ENCODE data around the gene KCNK4.

Gene KCNK4

GRCh38 chr11:64347193-64347867 is 56.2 kb downstream of the KCNK4 start:
- no peaks in the 10 kb centered on the region for H3K27me3 ChIP-seq (ENCODE audit: insufficient read depth, poor library complexity, severe bottlenecking)
- DNase-seq (ENCODE audit: low read depth in 1 of 2, low spot score in 1 of 2): peak; percentile 70 to 84
- TF ChIP-seq POLR2AphosphoS5 (IDR thresholded peaks at IDR 0.05; ENCODE audit: low read depth) (no peak), SPI1 (IDR thresholded peaks at IDR 0.05; ENCODE audit: borderline replicate concordance, low read depth) (no peak), CTCF (IDR thresholded peaks at IDR 0.05; ENCODE audit: insufficient read depth, low read length) (no peak), GABPA (IDR thresholded peaks at IDR 0.05; ENCODE audit: low read depth) (no peak), REST (IDR thresholded peaks at IDR 0.05; ENCODE audit: insufficient replicate concordance, low read depth) (no peak)
- peak overlapping the region; percentile 63 for H3K27ac ChIP-seq (replicated peaks)
- H3K4me3 ChIP-seq (replicated peaks; ENCODE audit: insufficient read depth, low read length): no peak overlapping the region

- Histone ChIP-seq H3K4me3 (replicated peaks; ENCODE audit: insufficient read depth, low read length) (no peak overlapping the region), H3K27ac (replicated peaks) (no peak overlapping the region), H3K27me3 (ENCODE audit: insufficient read depth, poor library complexity, severe bottlenecking) (no peaks in the 10 kb centered on the region)
- TF ChIP-seq CTCF (IDR thresholded peaks at IDR 0.05; ENCODE audit: insufficient read depth, low read length) (no peak), REST (IDR thresholded peaks at IDR 0.05; ENCODE audit: insufficient replicate concordance, low read depth) (no peak), SPI1 (IDR thresholded peaks at IDR 0.05; ENCODE audit: borderline replicate concordance, low read depth) (no peak), GABPA (IDR thresholded peaks at IDR 0.05; ENCODE audit: low read depth) (no peak), POLR2AphosphoS5 (IDR thresholded peaks at IDR 0.05; ENCODE audit: low read depth) (no peak)
- DNase-seq (ENCODE audit: low read depth in 1 of 2, low spot score in 1 of 2): no peak
Observed at GRCh38 chr11:64348383-64349024, 57.4 kb downstream of the KCNK4 start.

DNA sequence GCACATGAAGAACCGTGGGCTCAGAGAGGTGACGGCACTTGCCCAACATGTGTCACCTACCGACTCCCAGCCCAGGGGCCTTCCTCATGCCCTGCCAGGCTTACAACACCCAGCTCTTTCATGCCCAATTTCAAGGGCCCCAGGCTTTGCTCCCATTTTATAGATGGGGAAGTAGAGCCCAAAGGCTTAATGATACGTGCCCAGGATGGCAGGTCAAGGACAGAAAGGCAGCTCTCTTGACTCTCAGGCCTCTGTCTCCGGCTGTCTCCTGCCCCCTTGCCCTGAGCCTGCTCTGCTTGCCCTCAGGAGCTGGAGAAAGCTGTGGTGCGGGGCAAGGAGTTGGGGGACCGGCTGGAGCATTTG is 57.9 kb downstream of the KCNK4 start:
- Histone ChIP-seq H3K4me3 (replicated peaks; ENCODE audit: insufficient read depth, low read length) (no peak overlapping the region), H3K27me3 (ENCODE audit: insufficient read depth, poor library complexity, severe bottlenecking) (no peaks in the 10 kb centered on the region), H3K27ac (replicated peaks) (no peak overlapping the region)
- DNase-seq (ENCODE audit: low read depth in 1 of 2, low spot score in 1 of 2): no peak
- TF ChIP-seq SPI1 (IDR thresholded peaks at IDR 0.05; ENCODE audit: borderline replicate concordance, low read depth) (no peak), REST (IDR thresholded peaks at IDR 0.05; ENCODE audit: insufficient replicate concordance, low read depth) (no peak), GABPA (IDR thresholded peaks at IDR 0.05; ENCODE audit: low read depth) (no peak), CTCF (IDR thresholded peaks at IDR 0.05; ENCODE audit: insufficient read depth, low read length) (no peak), POLR2AphosphoS5 (IDR thresholded peaks at IDR 0.05; ENCODE audit: low read depth) (no peak)

All from HL-60 (cell line).